GM21737 (cell line): ENCODE data around the gene B3GALNT2.

ENCODE experiments used
- ATAC-seq: cut with Tn5 transposase; IDR thresholded peaks from one replicate; pipeline ENCODE4 v1.9.1; 2021; ENCODE audit warnings: mild to moderate bottlenecking, moderate library complexity; ENCODE audit not compliant: unreplicated experiment

B3GALNT2 gene

GRCh38 chr1:235455823-235456222 is 48.4 kb downstream of the B3GALNT2 start:
- no peak for ATAC-seq

GRCh38 chr1:235455097-235455496 is 49.2 kb downstream of the B3GALNT2 start:
- ATAC-seq: no peak

- ATAC-seq: no peak
Measured at GRCh38 chr1:235454021-235454420, 50.2 kb downstream of the B3GALNT2 start.

GRCh38 chr1:235450886-235451483 is 53.3 kb downstream of the B3GALNT2 start:
- no peak for ATAC-seq

GRCh38 chr1:235450433-235450832 is 53.8 kb downstream of the B3GALNT2 start:
- ATAC-seq: no peak

GRCh38 chr1:235448616-235449015 is 55.6 kb downstream of the B3GALNT2 start:
- ATAC-seq: no peak

GRCh38 chr1:235442788-235443429 is 61.3 kb downstream of the B3GALNT2 start:
- no peak for ATAC-seq

GRCh38 chr1:235441159-235441685 is 63.0 kb downstream of the B3GALNT2 start:
- ATAC-seq: no peak

GRCh38 chr1:235434001-235434400 is 70.3 kb downstream of the B3GALNT2 start:
- no peak for ATAC-seq

GRCh38 chr1:235430991-235431390 is 73.3 kb downstream of the B3GALNT2 start:
- no peak for ATAC-seq

- no peak for ATAC-seq
Measured at GRCh38 chr1:235429143-235429542, 75.1 kb downstream of the B3GALNT2 start.

GRCh38 chr1:235427447-235427846 is 76.8 kb downstream of the B3GALNT2 start:
- no peak for ATAC-seq

GRCh38 chr1:235426680-235427079 is 77.6 kb downstream of the B3GALNT2 start:
- no peak for ATAC-seq

- no peak for ATAC-seq
Measured at GRCh38 chr1:235426143-235426542, 78.1 kb downstream of the B3GALNT2 start.

GRCh38 chr1:235425357-235425756 is 78.9 kb downstream of the B3GALNT2 start:
- ATAC-seq: no peak

GRCh38 chr1:235424092-235424491 is 80.2 kb downstream of the B3GALNT2 start:
- ATAC-seq: no peak

- ATAC-seq: peak; percentile 62
Measured at GRCh38 chr1:235423214-235423652, 81.0 kb downstream of the B3GALNT2 start.

GRCh38 chr1:235421751-235422150 is 82.5 kb downstream of the B3GALNT2 start:
- ATAC-seq: no peak

GRCh38 chr1:235417086-235417697 is 87.1 kb downstream of the B3GALNT2 start:
- ATAC-seq: no peak

- ATAC-seq: no peak
Measured at GRCh38 chr1:235416662-235417049, 87.6 kb downstream of the B3GALNT2 start.

- ATAC-seq: no peak
Measured at GRCh38 chr1:235415008-235415904, 89.0 kb downstream of the B3GALNT2 start.
